HG03460 (cell line): ENCODE results near the gene ZNF322.
"Not testable (repeated sequence)": the region's sequence is repeated elsewhere in the genome, so short reads cannot be mapped to it uniquely, and the experiment has no call there.

ENCODE experiments used
- ATAC-seq: cut with Tn5 transposase; IDR thresholded peaks from one replicate; pipeline ENCODE4 v1.9.1; 2021; ENCODE audit not compliant: unreplicated experiment

ZNF322 gene

GRCh38 chr6:26659042-26659999, at the start of gene ZNF322:
TSS of gene ZNF322 (minus strand) at chr6:26659746. CDS start at chr6:26638553, 21,193 bp downstream.
- peak; percentile 97 for ATAC-seq

DNA sequence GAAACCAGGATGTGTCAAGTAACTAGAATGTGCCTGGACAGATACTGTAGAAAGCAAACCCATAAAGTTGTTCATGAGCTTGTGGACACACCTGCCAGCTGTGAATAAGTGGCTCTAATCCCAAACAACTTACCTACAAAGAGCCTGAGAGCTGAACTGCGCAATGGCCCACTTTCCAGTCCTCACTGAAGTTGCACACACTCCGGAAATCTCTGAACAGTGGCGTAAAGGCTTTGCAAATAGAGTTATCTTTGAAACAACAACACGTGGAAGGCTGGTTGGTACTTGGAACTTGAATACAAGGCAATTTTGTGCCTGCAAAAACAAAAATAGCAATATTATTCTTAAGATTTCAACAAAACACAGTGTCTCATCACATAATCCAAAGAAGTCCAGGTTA, 46.2 kb upstream of the ZNF322 start:
- ATAC-seq = not testable (repeated sequence)

- not testable (repeated sequence) for ATAC-seq
Measured at GRCh38 chr6:26705352-26705751, 45.8 kb upstream of the ZNF322 start.

GRCh38 chr6:26701023-26701747, 41.6 kb upstream of the ZNF322 start:
- ATAC-seq = not testable (repeated sequence)

GRCh38 chr6:26697496-26697895, 38.0 kb upstream of the ZNF322 start:
- ATAC-seq = not testable (repeated sequence)

DNA sequence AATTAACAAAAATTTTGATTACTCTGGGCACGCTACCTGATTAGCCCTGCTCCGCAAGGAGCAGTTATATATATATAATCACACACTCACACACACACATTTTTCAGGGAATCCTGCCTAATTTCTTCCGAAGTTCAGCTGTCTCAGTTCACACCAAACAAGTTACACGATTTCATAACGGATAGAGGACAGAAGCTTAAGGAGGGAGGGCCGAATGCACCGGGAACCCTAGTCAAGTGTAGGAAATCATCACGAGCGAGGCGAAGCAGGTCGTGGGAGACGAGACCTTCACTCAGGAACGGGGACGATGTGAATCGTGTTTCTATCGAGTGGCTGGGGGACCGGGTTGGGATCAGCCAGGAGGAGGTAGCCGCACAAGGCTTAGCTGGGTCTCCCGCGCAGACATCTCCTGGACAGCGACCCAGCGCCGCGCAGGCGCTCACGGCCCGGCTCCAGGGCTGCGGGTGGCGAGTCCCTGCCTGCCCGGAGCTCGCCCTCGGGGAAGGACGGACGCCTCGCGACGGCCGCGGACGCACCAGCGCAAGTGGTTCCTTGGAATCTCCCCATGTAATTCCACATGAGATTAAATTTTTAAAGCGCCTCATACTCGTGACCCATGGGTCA, 29.9 kb upstream of the ZNF322 start:
- not testable (repeated sequence) for ATAC-seq

DNA sequence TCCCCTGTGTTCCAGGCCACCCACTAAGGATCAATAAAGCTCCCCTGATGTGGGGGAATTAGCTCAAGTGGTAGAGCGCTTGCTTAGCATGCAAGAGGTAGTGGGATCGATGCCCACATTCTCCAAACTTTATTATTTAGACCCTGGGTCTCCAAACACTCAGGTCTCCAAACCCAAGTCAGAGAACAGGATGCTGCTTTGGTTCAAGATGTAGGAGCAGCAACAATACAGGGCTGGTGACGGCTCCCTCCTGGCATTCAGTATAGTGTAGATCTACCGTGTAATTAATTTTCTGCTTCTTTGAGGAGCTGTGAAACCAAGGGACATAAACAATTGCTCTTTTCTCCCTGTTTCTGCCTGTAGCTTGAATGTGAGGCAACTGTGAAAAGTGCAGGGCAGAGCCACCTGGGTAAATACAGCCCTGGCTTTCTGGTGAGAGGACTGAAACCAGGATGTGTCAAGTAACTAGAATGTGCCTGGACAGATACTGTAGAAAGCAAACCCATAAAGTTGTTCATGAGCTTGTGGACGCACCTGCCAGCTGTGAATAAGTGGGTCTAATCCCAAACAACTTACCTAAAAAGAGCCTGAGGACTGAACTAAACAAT, 23.0 kb upstream of the ZNF322 start:
- ATAC-seq = not testable (repeated sequence)

- ATAC-seq = not testable (repeated sequence)
Measured at GRCh38 chr6:26673287-26673686, 13.7 kb upstream of the ZNF322 start.

- not testable (repeated sequence) for ATAC-seq
Measured at GRCh38 chr6:26670558-26670957, 11.0 kb upstream of the ZNF322 start.

DNA sequence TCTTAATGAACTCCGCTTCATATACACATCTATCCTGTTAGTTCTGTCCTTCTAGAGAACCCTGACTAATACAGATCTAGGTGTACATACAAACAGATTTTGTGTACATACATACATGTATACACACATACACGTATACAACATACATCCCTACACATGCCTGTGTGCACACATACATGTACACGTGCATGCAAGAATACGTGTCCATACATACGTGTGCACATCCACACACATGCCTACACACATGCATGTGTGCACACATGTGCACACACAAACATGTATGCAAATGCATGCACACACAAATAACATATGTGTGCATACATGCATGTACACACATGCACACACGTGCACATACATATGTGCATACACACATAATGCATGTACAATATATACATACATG, 10.5 kb upstream of the ZNF322 start:
- ATAC-seq = not testable (repeated sequence)

DNA sequence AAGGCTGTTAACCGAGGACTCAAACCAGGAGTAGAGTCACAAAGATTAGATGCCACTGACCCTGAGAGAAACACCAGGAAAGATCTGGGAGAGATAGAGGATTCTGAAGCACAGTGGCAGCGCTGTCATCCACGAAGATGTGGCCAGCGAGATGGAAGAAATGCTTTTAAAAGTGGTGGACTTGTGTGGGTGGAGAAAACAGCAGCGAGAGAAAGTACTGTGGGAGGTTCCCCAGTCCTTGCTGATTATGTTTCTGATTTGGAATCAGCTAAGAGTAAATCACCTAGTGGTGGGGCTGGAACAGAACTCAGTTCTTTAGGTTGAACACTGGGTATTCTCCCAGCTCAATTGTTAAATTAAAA, 435 bp upstream of the ZNF322 start:
- peak; percentile 29 for ATAC-seq

DNA sequence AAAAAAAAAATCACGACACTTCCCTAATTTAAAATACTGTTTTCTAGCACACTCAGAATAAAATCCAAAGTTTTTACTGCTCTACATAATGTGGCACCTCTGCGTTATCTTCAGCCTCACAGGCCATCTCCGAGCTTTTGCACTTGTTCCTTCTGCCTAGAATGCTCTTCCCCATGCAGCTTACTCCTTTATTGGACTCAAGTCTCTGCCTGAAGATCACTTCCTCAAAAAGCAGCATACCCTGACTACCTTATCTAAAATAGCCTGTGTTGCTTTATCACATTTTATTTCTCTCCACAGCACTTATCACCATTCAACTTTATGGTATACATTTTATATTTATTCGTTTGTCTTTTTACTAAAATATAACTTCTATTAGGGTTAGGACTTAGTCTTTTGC, 2.3 kb downstream of the ZNF322 start:
- ATAC-seq = no peak

GRCh38 chr6:26653007-26653406, 6.5 kb downstream of the ZNF322 start:
- ATAC-seq = no peak

- ATAC-seq = no peak
Measured at GRCh38 chr6:26651133-26651781, 8.3 kb downstream of the ZNF322 start.

DNA sequence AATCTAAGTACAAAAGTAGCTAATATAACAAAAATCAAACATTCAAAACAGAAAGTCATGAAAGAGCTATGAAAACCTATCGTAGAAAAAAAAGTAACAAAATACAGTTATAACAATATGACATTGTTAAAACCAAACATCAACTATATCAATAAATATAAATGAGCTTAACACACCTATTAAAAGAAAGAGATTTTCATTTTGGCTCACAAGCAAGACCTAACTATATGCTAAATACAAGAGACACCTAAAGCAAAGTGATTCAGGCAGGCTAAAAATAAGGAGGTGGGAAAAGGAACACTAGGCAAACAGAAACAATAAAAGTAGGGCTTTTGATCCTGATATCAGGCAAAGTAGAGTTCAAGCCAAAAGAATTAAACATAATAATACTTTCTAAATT, 13.5 kb downstream of the ZNF322 start:
- no peak for ATAC-seq

DNA sequence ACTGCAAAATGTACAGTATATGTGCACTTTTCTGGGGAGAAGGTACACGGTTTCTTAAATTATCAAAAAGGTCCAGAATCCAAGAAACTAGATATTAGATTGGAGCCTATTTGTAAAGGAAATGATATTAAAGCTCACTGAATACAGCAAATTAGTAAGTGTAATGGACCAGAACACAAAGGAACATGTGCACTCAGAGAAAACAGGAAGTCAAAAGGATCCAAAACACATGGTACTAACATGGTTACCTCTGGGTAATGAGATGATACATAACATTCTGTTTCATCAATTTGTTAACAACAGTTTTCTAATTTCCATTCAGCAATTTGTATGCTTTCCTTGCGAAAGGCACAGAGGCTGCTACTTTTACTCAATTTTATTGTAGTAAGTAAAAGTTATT, 18.7 kb downstream of the ZNF322 start:
- ATAC-seq = no peak

GRCh38 chr6:26629359-26629758, 30.2 kb downstream of the ZNF322 start:
- no peak for ATAC-seq

DNA sequence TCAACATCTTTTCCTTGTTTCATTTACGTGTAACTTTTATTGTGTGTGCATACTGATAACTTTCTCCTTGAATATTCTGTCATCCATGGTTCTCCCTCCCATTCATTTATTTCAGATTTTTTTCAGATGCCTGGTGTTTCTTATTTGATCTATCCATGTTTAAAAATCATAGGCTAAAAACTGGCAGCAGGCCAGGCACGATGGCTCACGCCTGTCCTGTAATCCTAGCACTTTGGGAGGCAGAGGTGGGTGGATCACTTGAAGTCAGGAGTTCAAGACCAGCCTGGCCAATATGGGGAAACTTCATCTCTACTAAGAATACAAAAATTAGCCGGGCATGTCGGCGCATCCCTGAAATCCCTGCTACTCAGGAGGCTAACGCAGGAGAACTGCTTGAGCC, 31.7 kb downstream of the ZNF322 start:
- ATAC-seq = no peak

DNA sequence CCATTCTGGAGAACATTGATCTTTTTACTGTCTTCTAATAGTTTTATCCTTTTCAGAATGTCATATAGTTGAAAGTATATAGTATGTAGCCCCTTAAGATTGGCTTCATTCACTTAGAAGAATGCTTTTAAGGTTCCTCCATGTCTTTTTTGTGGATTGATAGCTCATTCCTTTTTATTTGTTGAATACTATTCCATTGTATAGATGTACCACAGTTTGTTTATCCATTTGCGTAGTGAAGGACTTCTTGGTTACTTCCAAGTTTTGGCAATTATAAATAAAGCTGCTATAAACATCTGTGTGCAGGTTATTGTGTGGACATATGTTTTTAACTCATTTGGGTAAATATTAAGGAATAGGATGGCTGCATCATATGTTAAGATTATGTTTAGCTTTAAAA, 35.0 kb downstream of the ZNF322 start:
- ATAC-seq = no peak

DNA sequence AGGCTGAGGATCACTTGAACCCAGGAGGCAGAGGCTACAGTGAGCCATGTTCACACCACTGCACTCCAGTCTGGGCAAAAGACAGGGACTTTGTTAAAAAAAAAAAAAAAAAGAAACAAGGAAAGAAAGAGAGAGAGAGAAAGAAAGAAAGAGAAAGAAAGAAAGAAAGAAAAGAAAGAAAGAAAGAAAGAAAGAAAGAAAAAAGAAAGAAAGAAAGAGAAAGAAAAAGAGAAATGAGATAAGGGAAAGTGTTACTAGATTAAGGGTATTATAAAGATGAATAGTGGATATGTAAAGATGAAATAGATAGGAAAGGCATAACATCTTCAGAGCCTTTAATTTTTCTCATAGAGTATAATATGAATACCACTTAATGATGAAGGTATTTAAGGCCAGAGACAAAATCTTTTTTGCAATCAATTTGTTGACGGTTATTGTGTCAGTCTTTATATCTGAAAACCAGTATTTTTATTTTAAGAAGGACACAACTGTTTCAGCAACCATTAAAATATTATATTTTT, 36.1 kb downstream of the ZNF322 start:
- no peak for ATAC-seq
